Activated naive CD8-positive, alpha-beta T cell treated with anti-CD3 and anti-CD28 coated beads for 36 hours (primary cell): ENCODE measurements around the gene UVSSA. TPM values are rescaled to one million over a fixed set of nuclear protein-coding genes. Genes with fewer than 3 reads are reported as not detected.

Experiments
- DNase-seq: peaks from one replicate; pipeline ENCODE4 v3.0.0; 2021
- H3K27ac Mint-ChIP-seq: one replicate; pipeline ENCODE4 v1.8.0; 2022; ENCODE audit warnings: mild to moderate bottlenecking, moderate library complexity, mixed read lengths
- H3K27me3 Mint-ChIP-seq: one replicate; pipeline ENCODE4 v1.8.0; 2022; ENCODE audit warnings: mild to moderate bottlenecking, mixed read lengths
- H3K36me3 Mint-ChIP-seq: one replicate; pipeline ENCODE4 v1.8.0; 2021; ENCODE audit warnings: mild to moderate bottlenecking, mixed read lengths
- H3K4me1 Mint-ChIP-seq: one replicate; pipeline ENCODE4 v1.8.0; 2021; ENCODE audit warnings: mixed read lengths
- H3K4me3 Mint-ChIP-seq: one replicate; pipeline ENCODE4 v1.8.0; 2022; ENCODE audit warnings: mild to moderate bottlenecking, moderate library complexity, mixed read lengths
- H3K9me3 Mint-ChIP-seq: one replicate; pipeline ENCODE4 v1.8.0; 2022; ENCODE audit warnings: mixed read lengths
- total RNA-seq, 2 experiments: library from RNA; stranded (reverse); gene quantifications; one replicate each; pipeline ENCODE4 v1.2.3, GENCODE V29; 2021

Gene UVSSA
- total RNA-seq, 2 experiments from 2014 or later: 13.2 to 14.1 TPM

DNA sequence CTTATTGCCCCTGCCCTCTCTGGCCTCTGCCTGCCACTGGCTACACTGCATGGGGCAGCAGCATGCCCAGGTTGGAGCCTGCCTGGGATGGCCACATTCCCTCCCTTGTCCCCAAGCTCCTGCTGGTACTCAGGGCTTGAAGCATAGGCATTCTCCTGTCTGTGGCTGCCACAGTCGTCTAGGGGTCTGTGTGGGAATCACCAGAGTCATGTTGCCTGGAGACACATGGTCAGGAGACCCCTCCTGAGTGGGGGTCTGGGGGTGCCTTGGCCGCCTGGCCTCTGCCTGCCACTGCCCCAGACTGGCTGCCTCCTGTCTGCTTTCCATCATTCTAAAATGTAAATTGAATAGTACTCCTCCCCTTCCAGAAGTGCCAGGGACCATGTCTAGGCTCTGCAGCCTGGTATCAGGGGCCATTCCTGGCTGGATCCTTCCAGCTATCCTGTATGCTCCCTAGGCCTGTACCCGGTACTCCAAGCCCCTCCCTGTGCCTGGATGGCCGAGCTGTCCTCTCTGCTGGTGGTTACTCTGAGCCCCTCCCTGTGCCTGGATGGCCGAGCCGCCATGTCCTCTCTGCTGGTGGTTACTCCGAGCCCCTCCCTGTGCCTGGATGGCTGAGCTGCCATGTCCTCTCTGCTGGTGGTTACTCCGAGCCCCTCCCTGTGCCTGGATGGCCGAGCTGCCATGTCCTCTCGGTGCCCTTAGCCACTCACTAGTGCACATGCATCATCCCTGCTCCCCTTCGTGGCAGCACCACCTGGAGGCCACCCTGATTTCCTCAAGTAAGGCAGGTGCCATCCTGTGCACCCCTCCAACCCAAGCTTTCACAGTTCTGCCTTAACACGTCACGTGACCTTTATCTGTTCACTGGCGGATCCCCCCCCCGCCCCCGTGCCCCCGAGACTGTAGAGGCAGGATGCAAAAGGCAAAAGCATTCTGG lies 64.7 kb downstream of the UVSSA start:
- Mint-ChIP-seq H3K4me1 (no peaks in the 10 kb centered on the region), H3K9me3 (no peaks in the 10 kb centered on the region), H3K27me3 (peaks cover 89% of the 10 kb centered on the region), H3K27ac (no peak overlapping the region), H3K4me3 (no peak overlapping the region), H3K36me3 (no peaks in the 10 kb centered on the region)
- DNase-seq: no peak

DNA sequence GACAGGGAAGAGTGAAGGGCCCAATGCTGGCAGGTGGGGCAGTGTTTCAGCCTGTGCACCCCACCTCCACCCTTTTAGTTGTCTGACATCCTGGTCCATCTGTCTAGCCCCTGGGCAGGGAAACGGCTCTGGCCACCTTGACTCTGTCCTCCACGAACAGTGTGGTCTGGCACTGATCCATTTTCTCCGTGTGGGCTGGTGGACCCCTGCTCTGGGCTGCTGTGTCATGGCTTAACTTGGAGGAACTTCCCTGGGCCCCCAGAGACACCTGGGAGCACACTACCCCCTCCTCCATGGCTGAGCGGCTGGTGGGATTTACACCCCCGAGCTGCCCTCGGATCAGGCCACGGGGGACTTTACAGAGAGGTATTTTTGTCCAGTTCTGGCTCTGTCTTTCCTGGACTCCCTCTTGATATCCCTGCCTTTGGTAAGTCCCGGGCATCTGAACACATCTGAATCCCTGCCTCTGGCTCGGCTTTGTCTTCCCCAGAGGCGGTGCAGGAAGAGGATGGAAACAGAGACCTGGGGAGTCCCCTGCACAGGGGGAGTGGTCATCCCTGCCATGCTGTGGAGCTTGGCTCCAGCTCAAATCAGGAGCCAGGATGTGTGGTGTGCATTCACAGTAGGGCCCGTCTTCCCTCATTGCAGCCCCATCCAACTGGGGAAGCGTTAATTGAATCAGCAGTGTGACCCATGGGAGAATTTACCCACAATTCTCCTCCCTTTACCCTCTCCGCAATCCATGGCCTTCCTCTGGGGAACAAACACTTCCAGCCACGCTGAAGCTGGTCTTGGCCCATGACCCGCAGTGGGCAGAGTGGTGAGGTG lies 65.6 kb downstream of the UVSSA start:
- no peaks in the 10 kb centered on the region for H3K9me3 Mint-ChIP-seq
- no peak for DNase-seq
- H3K4me1 Mint-ChIP-seq: no peaks in the 10 kb centered on the region
- peaks cover 83% of the 10 kb centered on the region for H3K27me3 Mint-ChIP-seq
- H3K36me3 Mint-ChIP-seq: no peaks in the 10 kb centered on the region
- H3K4me3 Mint-ChIP-seq: no peak overlapping the region
- no peak overlapping the region for H3K27ac Mint-ChIP-seq

DNA sequence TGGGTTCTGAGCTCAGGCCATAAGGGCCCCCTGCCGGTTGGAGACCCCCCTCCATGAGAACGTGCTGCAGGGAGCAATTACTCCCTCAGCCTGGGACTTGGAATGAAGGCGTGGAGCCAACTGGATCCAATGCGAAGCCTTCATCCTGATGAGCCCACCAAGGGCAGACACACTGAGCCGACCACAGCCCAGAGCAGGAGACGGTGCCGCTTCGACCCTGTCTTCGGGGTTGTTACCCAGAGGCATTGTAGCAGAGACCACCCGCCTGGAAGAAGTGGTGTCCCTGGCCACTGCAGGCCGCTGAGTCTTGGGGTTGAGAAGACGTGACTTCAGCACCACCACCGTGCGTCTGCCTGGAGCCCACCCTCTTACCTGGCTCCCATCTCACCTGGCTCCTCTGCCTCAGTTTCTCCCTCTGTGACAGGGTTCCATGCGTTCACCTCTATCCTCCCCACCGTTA lies 66.2 kb downstream of the UVSSA start:
- no peaks in the 10 kb centered on the region for H3K9me3 Mint-ChIP-seq
- no peak overlapping the region for H3K27ac Mint-ChIP-seq
- H3K4me1 Mint-ChIP-seq: no peaks in the 10 kb centered on the region
- no peaks in the 10 kb centered on the region for H3K36me3 Mint-ChIP-seq
- H3K4me3 Mint-ChIP-seq: no peak overlapping the region
- DNase-seq: no peak
- peaks cover 77% of the 10 kb centered on the region for H3K27me3 Mint-ChIP-seq

DNA sequence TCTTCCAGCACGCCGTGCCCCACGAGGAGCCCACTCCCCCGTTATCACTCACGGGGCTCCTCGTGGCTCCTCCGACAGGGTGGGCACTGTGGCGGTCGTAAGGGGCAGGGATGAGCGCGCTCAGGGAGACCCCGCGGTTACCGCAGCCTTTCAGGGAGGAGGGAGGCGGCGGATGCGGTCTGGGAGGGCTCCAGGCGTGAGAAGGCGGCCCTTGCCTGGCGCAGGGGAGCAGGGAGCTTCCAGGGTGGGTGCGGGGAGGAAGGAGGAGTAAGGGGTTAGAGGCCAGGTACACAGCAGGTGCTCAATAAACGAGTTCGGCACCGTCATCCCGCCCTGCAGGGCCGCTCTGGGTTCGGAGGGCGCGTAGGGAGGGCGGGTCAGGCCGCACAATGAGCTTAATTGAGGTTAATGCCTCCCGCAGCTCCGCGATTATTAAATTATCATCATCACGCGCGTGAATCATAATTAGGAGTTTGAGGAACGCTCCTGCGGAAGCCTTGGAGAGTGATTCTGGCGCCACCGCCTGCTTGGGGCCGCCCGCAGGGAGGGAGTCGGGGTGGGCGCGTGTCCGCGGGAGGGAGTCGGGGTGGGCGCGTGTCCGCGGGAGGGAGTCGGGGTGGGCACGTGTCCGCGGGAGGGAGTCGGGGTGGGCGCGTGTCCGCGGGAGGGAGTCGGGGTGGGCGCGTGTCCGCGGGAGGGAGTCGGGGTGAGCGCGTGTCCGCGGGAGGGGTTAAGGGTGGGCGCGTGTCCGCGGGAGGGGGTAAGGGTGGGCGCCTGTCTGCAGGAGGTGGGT lies 66.9 kb downstream of the UVSSA start:
- H3K27ac Mint-ChIP-seq: no peak overlapping the region
- no peaks in the 10 kb centered on the region for H3K4me1 Mint-ChIP-seq
- H3K9me3 Mint-ChIP-seq: no peaks in the 10 kb centered on the region
- DNase-seq: no peak
- no peak overlapping the region for H3K4me3 Mint-ChIP-seq
- peaks cover 75% of the 10 kb centered on the region for H3K27me3 Mint-ChIP-seq
- H3K36me3 Mint-ChIP-seq: no peaks in the 10 kb centered on the region

DNA sequence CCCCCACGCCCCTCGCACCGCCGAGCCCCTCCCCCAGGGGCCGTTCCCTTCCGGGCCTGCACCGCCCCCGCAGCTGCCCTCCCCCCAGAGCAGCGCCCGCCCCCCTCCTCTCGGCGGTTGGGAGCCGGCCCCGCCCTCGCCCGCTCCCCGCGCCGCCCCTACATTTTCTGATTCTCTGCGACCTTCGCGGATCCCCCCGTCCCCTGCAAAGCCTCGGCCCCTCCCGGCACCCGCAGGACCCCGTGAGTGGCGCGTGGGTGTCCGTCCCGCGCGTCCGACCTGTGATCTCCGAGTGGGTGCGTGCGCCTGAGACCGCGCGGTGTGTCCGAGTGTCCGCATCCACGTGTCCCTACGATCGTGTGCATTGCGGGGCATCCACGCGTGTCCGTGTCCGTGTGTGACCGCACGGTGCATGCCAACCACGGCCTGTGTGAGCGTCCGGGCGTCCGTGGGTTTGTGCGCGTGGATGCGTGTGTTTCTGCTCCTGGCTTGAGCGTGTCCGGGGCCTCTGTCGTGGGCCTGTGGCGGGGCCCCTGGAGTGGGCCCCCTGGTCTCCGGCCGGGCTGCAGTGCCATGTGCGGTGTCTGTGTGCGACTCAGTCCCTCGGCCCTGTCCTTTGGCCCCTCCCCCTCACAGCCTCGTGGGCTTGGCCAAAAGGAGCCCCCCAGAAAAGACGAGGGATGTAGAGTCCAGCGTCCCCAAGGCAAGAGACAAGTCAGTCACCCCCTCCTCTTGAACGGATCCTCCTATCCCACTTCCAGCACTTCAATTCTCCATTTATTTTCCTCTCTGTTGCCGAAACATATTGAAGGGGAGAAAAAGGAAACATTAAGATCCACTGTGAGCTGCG lies 68.0 kb downstream of the UVSSA start:
- Mint-ChIP-seq H3K9me3 (no peaks in the 10 kb centered on the region), H3K27me3 (peaks cover 64% of the 10 kb centered on the region), H3K36me3 (no peaks in the 10 kb centered on the region)

DNA sequence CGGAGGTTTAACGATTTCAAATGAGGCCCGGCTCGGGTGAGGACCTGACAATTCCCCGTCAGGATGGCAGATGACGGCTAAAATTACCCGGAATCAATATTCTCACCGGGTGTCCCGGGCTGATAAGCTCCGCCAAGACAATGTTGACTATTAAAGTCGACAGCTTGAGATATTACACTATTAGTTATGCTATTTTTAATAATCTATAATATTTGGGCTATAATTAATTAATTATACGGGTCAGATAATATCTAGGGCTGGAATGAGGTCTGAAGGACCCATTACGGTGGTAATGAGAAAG lies 68.6 kb downstream of the UVSSA start:
- Mint-ChIP-seq H3K36me3 (no peaks in the 10 kb centered on the region), H3K27ac (no peak overlapping the region), H3K27me3 (peaks cover 64% of the 10 kb centered on the region), H3K4me1 (no peaks in the 10 kb centered on the region), H3K9me3 (no peaks in the 10 kb centered on the region), H3K4me3 (no peak overlapping the region)
- no peak for DNase-seq

More for the DNA sequence above, 68.0 kb downstream of the UVSSA start:
- Mint-ChIP-seq H3K27ac (no peak overlapping the region), H3K4me3 (no peak overlapping the region), H3K4me1 (no peaks in the 10 kb centered on the region)
- DNase-seq: no peak

DNA sequence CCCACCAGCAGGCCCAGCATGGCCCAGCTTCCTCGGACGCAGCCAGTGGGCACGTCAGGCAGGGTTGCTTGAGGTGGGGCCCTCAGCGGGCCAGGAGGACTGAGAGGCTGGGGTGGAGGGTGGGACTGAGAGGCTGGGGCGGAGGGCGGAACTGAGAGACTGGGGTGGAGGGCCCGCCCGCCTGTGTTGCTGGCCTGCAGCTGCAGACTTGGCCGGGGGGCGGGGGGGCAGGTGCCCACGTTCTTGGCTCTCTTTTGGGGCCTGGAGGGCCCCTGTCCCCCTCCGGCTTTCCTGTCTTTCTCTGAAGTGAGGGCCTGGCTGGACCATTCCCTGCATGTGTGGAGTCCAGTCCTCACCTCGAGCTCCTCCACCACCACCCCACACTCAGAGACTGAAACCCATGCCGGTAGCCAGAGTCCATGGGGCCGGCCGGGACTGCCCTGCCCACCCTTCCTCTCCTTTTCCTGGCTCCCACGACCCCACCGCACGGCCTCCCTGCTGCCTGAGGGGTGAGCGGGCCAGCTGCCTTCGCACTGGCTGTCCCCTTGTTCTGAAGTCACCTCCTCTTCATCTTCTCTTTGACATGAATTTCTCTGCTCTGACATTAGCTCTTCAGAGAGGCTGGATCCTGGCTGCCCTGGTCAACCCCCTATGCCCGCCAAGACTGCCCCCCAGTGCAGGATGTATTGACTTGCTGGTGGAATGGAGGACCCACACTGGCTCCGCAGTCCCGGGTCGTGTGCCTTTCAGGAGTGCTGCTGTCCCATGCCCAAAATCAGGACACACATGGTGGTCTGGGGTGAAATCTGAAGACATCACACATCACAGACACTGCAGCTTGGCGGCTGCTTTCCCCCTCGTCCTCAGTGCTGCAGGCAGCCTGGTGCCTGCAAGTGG lies 69.3 kb downstream of the UVSSA start:
- Mint-ChIP-seq H3K9me3 (no peaks in the 10 kb centered on the region), H3K36me3 (no peaks in the 10 kb centered on the region), H3K4me3 (no peak overlapping the region), H3K27ac (no peak overlapping the region), H3K4me1 (no peaks in the 10 kb centered on the region), H3K27me3 (peaks cover 63% of the 10 kb centered on the region)
- no peak for DNase-seq

DNA sequence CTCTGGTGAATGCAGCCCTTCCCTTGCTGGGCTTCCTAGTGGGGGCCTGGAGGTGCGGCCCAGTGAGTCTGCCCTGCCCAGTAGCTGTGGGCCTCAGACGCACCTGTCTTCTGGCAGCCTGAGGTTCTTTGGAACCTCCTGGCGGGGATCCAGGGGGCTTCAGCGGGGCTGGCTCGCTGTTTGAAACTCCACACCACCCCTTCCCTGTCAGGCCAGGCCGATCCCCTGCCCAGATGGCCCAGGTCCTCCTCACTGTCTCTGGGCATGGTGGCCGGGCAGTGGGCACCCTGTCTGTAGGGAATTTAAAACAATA lies 69.9 kb downstream of the UVSSA start:
- no peak overlapping the region for H3K4me3 Mint-ChIP-seq
- no peak overlapping the region for H3K27ac Mint-ChIP-seq
- DNase-seq: no peak
- H3K27me3 Mint-ChIP-seq: peaks cover 57% of the 10 kb centered on the region
- no peaks in the 10 kb centered on the region for H3K9me3 Mint-ChIP-seq
- H3K4me1 Mint-ChIP-seq: no peaks in the 10 kb centered on the region
- no peaks in the 10 kb centered on the region for H3K36me3 Mint-ChIP-seq

DNA sequence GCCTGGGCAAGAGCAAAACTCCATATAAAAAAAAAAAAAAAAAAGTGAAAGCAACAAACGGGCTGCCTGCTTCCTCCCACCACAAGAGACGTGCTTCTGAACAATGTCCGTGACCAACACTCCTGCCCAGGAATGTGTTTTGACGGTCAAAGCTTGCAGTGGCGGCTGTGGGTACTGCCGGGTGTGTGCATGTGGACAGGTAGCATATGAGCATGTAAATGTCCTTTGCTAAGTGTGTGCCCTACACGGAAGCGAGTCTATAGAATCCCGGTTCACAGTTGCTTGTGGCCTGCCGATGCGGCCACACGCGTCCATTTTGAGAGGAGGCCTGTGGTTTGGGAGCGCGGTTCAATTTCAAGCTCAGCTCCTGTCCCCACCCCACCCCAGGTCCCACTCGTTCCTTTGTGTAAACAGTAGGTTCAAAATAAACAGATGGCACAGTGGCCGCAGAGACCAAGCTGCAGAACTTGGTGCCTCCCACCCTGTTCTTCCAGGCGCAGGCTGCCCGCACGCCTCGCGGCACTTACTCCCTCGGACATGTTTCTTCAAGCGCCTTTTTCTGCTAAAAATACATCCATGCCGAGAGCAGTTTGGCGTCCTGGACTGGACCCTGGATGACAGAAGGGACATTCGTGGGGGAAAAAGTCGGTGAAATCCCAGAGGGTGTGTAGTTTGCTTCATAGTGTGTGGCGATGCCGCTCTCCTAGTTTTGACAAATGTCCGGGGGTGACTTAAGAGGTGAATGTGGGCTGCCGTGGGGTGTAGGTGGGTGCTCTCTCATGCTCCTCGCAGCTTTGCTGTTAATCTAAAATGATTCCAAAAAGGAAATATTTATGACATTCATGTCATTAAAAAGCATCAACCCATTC lies 70.7 kb downstream of the UVSSA start:
- H3K4me3 Mint-ChIP-seq: no peak overlapping the region
- H3K36me3 Mint-ChIP-seq: no peaks in the 10 kb centered on the region
- H3K9me3 Mint-ChIP-seq: no peaks in the 10 kb centered on the region
- H3K27ac Mint-ChIP-seq: no peak overlapping the region
- H3K27me3 Mint-ChIP-seq: peaks cover 49% of the 10 kb centered on the region
- H3K4me1 Mint-ChIP-seq: no peaks in the 10 kb centered on the region
- DNase-seq: no peak

DNA sequence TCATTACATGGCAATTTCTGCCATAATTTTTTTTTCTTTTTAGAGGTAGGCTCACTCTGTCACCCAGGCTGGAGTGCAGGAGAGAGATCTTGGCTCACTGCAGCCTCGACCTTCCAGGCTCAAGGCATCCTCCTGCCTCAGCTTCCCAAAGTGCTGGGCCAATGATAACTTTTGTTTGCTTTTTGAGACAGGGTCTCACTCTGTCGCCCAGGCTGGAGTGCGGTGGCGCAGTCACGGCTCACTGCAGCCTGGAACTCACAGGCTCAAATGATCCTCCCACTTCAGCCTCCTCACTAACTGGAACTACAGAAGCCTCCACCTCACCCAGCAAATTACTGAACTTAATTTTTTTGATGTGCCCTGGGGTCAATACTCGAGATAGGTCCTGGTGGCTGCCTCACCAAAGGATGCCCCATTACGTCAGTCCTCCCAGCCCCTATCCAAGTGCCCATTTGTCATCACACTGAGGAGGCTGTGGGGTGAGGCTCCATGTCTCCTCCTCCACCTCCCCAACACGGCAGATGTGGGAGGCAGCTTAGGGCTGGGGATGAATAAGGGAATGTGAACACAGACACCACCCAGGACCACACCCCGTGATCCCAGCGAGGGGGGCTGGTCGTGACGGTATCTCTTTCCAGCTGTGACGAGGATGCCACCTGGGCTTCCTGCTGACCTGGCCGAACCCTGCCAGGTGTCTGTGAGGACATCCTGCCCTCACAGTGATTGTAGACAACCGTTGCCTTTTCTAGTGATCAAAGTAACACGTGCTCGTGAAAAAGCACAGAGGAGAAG lies 71.7 kb downstream of the UVSSA start:
- H3K4me1 Mint-ChIP-seq: no peaks in the 10 kb centered on the region
- DNase-seq: no peak
- H3K36me3 Mint-ChIP-seq: no peaks in the 10 kb centered on the region
- H3K27ac Mint-ChIP-seq: no peak overlapping the region
- no peak overlapping the region for H3K4me3 Mint-ChIP-seq
- peaks cover 40% of the 10 kb centered on the region for H3K27me3 Mint-ChIP-seq
- no peaks in the 10 kb centered on the region for H3K9me3 Mint-ChIP-seq

DNA sequence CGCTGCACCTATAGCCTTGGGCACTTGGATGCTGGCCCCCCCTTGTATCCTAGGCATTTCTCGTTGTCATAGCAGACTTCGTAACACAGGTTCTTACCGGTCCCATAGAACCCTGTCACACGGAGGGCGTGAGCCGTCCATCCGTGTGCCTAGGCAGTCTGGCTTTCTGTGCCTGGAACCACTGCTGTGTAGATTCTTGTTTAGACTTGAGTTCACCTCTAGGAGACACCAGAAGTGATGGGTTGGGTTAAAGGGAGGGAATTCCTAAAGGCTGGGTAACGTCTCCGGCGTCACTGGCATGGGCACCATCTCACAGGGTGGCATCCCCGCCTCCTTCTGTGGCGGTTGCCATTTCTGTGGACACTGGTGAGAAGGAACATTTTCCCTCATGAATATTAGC lies 72.7 kb downstream of the UVSSA start:
- no peaks in the 10 kb centered on the region for H3K9me3 Mint-ChIP-seq
- H3K4me3 Mint-ChIP-seq: no peak overlapping the region
- no peaks in the 10 kb centered on the region for H3K36me3 Mint-ChIP-seq
- peaks cover 44% of the 10 kb centered on the region for H3K27me3 Mint-ChIP-seq
- no peaks in the 10 kb centered on the region for H3K4me1 Mint-ChIP-seq
- H3K27ac Mint-ChIP-seq: no peak overlapping the region
- DNase-seq: no peak

DNA sequence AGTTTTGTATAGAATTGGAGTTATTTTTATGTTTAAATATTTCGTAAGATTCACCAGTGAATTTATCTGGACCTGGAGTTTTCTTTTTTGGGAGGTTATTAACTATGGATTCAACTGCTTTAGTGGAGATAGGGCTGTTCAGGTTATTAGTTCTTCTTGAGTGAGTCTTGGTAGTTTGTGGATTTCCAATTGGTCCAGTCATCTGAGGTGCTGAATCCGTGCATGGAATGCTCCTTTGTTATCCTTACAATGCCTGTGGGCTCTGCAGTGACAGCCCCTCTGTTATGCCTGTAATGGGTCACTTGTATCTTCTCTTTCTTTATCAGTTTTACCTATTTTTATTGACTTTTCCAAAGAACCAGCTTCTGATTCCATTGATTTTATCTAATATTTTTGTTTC lies 74.6 kb downstream of the UVSSA start:
- Mint-ChIP-seq H3K27me3 (peaks cover 40% of the 10 kb centered on the region), H3K36me3 (no peaks in the 10 kb centered on the region), H3K4me3 (no peak overlapping the region), H3K27ac (no peak overlapping the region), H3K9me3 (no peaks in the 10 kb centered on the region), H3K4me1 (no peaks in the 10 kb centered on the region)
- no peak for DNase-seq
